Activated CD4-positive, alpha-beta memory T cell treated with anti-CD3 and anti-CD28 coated beads for 36 hours (primary cell): Measurements from ENCODE around the gene UXS1. TPM values are rescaled to one million over a fixed set of nuclear protein-coding genes. Genes with fewer than 3 reads are reported as not detected.

Source experiments
- CTCF ChIA-PET: fragments of 350-600 bp; sonication (Branson Sonifier 250); formaldehyde crosslinking; loops from one replicate; lab custom pipeline; 2021; ENCODE audit warnings: antibody characterized with exemption, inconsistent platforms; lab: Charles Lee
- POLR2A ChIA-PET: fragments of 350-600 bp; sonication (Branson Sonifier 250); formaldehyde crosslinking; loops from one replicate; lab custom pipeline; 2021; ENCODE audit warnings: antibody characterized with exemption; lab: Charles Lee
- DNase-seq: peaks from one replicate; pipeline ENCODE4 v3.0.0-alpha.2; 2020
- H3K27ac Mint-ChIP-seq: one replicate; pipeline ENCODE4 v1.8.0; 2021; ENCODE audit warnings: mixed read lengths
- H3K27me3 Mint-ChIP-seq: one replicate; pipeline ENCODE4 v1.8.0; 2021; ENCODE audit warnings: mixed read lengths
- H3K36me3 Mint-ChIP-seq: one replicate; pipeline ENCODE4 v1.8.0; 2021; ENCODE audit warnings: mixed read lengths
- H3K4me1 Mint-ChIP-seq: one replicate; pipeline ENCODE4 v1.8.0; 2021; ENCODE audit warnings: low read depth, mixed read lengths
- H3K4me3 Mint-ChIP-seq: one replicate; pipeline ENCODE4 v1.8.0; 2021; ENCODE audit warnings: mild to moderate bottlenecking, mixed read lengths
- H3K9me3 Mint-ChIP-seq: one replicate; pipeline ENCODE4 v1.8.0; 2021; ENCODE audit warnings: mixed read lengths
- intact Hi-C: fragments of 100-400 bp; cut with micrococcal nuclease; formaldehyde crosslinking; loops from one replicate; pipeline ENCODE4 v1.15.1; 2023
- total RNA-seq, 2 experiments: library from RNA; stranded (reverse); gene quantifications; one replicate each; pipeline ENCODE4 v1.2.3, GENCODE V29; 2021

The UXS1 gene
- total RNA-seq, 2 experiments from 2014 or later, result 39.2 to 41.5 TPM

- Mint-ChIP-seq H3K9me3 (no peaks in the 10 kb centered on the region), H3K36me3 (peaks cover 37% of the 10 kb centered on the region), H3K27ac (peak overlapping the region; percentile 65), H3K4me3 (no peak overlapping the region), H3K4me1 (peaks cover 36% of the 10 kb centered on the region), H3K27me3 (no peaks in the 10 kb centered on the region)
- intact Hi-C loops, result loop anchor here (5.0 kb wide), 1 partner anchor 35 kb away; no protein-coding TSS in a partner anchor
- CTCF ChIA-PET, result interaction anchor here (1.3 kb wide), 1 partner anchor 33 kb away, joined by 3 read pairs; no protein-coding TSS in a partner anchor
- POLR2A ChIA-PET, result no interaction called here
- DNase-seq, result no peak
Observed at GRCh38 chr2:106127282-106127771, 66.8 kb downstream of the UXS1 start.

GRCh38 chr2:106126705-106127281, 67.3 kb downstream of the UXS1 start:
- Mint-ChIP-seq H3K36me3 (peaks cover 37% of the 10 kb centered on the region), H3K4me1 (peaks cover 36% of the 10 kb centered on the region), H3K27ac (peak overlapping the region; percentile 65), H3K4me3 (no peak overlapping the region), H3K27me3 (no peaks in the 10 kb centered on the region), H3K9me3 (no peaks in the 10 kb centered on the region)
- DNase-seq, result no peak
- intact Hi-C loops, result loop anchor here (5.0 kb wide), 1 partner anchor 36 kb away; no protein-coding TSS in a partner anchor
- POLR2A ChIA-PET, result interaction anchor here (0.6 kb wide), 1 partner anchor 389 kb away, joined by 3 read pairs; no protein-coding TSS in a partner anchor
- CTCF ChIA-PET, result interaction anchor here (1.3 kb wide), 1 partner anchor 34 kb away, joined by 3 read pairs; no protein-coding TSS in a partner anchor

GRCh38 chr2:106126295-106126694, 67.8 kb downstream of the UXS1 start:
- Mint-ChIP-seq H3K27me3 (no peaks in the 10 kb centered on the region), H3K4me3 (no peak overlapping the region), H3K27ac (no peak overlapping the region), H3K9me3 (no peaks in the 10 kb centered on the region), H3K36me3 (peaks cover 37% of the 10 kb centered on the region), H3K4me1 (peaks cover 36% of the 10 kb centered on the region)
- no peak for DNase-seq
- ChIA-PET CTCF (no interaction called here), POLR2A (interaction anchor here (0.6 kb wide), 1 partner anchor 389 kb away, joined by 3 read pairs; no protein-coding TSS in a partner anchor)
- intact Hi-C loops, result loop anchor here (5.0 kb wide), 1 partner anchor 36 kb away; no protein-coding TSS in a partner anchor

- CTCF ChIA-PET, result interaction anchor here (1.1 kb wide), 1 partner anchor 17 kb away, joined by 3 read pairs; no protein-coding TSS in a partner anchor
- DNase-seq, result no peak
- no peaks in the 10 kb centered on the region for H3K9me3 Mint-ChIP-seq
- H3K36me3 Mint-ChIP-seq, result peaks cover 37% of the 10 kb centered on the region
- H3K27me3 Mint-ChIP-seq, result no peaks in the 10 kb centered on the region
- POLR2A ChIA-PET, result no interaction called here
- peaks cover 32% of the 10 kb centered on the region for H3K4me1 Mint-ChIP-seq
- intact Hi-C loops, result loop anchor here (5.0 kb wide), 1 partner anchor 37 kb away; no protein-coding TSS in a partner anchor
- no peak overlapping the region for H3K27ac Mint-ChIP-seq
- H3K4me3 Mint-ChIP-seq, result no peak overlapping the region
Observed at GRCh38 chr2:106124905-106125549, 69.1 kb downstream of the UXS1 start.

GRCh38 chr2:106124106-106124756, 69.9 kb downstream of the UXS1 start:
- POLR2A ChIA-PET, result no interaction called here
- no peaks in the 10 kb centered on the region for H3K27me3 Mint-ChIP-seq
- H3K27ac Mint-ChIP-seq, result peak overlapping the region; percentile 46
- H3K4me3 Mint-ChIP-seq, result no peak overlapping the region
- intact Hi-C loops, result no loop called here
- no peak for DNase-seq
- CTCF ChIA-PET, result interaction anchor here (1.1 kb wide), 1 partner anchor 16 kb away, joined by 3 read pairs; no protein-coding TSS in a partner anchor
- peaks cover 34% of the 10 kb centered on the region for H3K36me3 Mint-ChIP-seq
- no peaks in the 10 kb centered on the region for H3K9me3 Mint-ChIP-seq
- peaks cover 27% of the 10 kb centered on the region for H3K4me1 Mint-ChIP-seq

GRCh38 chr2:106122157-106122556, 71.9 kb downstream of the UXS1 start:
- DNase-seq, result no peak
- ChIA-PET CTCF (no interaction called here), POLR2A (no interaction called here)
- intact Hi-C loops, result no loop called here
- no peak overlapping the region for H3K4me3 Mint-ChIP-seq
- H3K36me3 Mint-ChIP-seq, result peaks cover 21% of the 10 kb centered on the region
- H3K9me3 Mint-ChIP-seq, result no peaks in the 10 kb centered on the region
- H3K27me3 Mint-ChIP-seq, result no peaks in the 10 kb centered on the region
- H3K27ac Mint-ChIP-seq, result no peak overlapping the region
- H3K4me1 Mint-ChIP-seq, result peaks cover 9% of the 10 kb centered on the region

GRCh38 chr2:106120432-106120831, 73.7 kb downstream of the UXS1 start:
- Mint-ChIP-seq H3K4me1 (peaks cover 6% of the 10 kb centered on the region), H3K4me3 (no peak overlapping the region), H3K27me3 (no peaks in the 10 kb centered on the region), H3K27ac (no peak overlapping the region), H3K36me3 (peaks cover 10% of the 10 kb centered on the region), H3K9me3 (no peaks in the 10 kb centered on the region)
- intact Hi-C loops, result no loop called here
- DNase-seq, result no peak
- ChIA-PET CTCF (no interaction called here), POLR2A (no interaction called here)

GRCh38 chr2:106119074-106119473, 75.0 kb downstream of the UXS1 start:
- DNase-seq, result no peak
- intact Hi-C loops, result no loop called here
- peaks cover 12% of the 10 kb centered on the region for H3K4me1 Mint-ChIP-seq
- CTCF ChIA-PET, result no interaction called here
- H3K4me3 Mint-ChIP-seq, result no peak overlapping the region
- peaks cover 4% of the 10 kb centered on the region for H3K36me3 Mint-ChIP-seq
- POLR2A ChIA-PET, result no interaction called here
- H3K27me3 Mint-ChIP-seq, result no peaks in the 10 kb centered on the region
- H3K27ac Mint-ChIP-seq, result no peak overlapping the region
- H3K9me3 Mint-ChIP-seq, result no peaks in the 10 kb centered on the region

GRCh38 chr2:106117882-106118684, 76.0 kb downstream of the UXS1 start:
- ChIA-PET CTCF (interaction anchor here (1.5 kb wide), 1 partner anchor 13 kb away, joined by 4 read pairs; no protein-coding TSS in a partner anchor), POLR2A (no interaction called here)
- no peaks in the 10 kb centered on the region for H3K36me3 Mint-ChIP-seq
- no peaks in the 10 kb centered on the region for H3K9me3 Mint-ChIP-seq
- DNase-seq, result no peak
- H3K27me3 Mint-ChIP-seq, result no peaks in the 10 kb centered on the region
- H3K4me1 Mint-ChIP-seq, result peaks cover 12% of the 10 kb centered on the region
- H3K27ac Mint-ChIP-seq, result no peak overlapping the region
- intact Hi-C loops, result no loop called here
- no peak overlapping the region for H3K4me3 Mint-ChIP-seq

- peaks cover 3% of the 10 kb centered on the region for H3K36me3 Mint-ChIP-seq
- no peaks in the 10 kb centered on the region for H3K27me3 Mint-ChIP-seq
- intact Hi-C loops, result no loop called here
- no peaks in the 10 kb centered on the region for H3K9me3 Mint-ChIP-seq
- H3K4me3 Mint-ChIP-seq, result no peak overlapping the region
- no peak for DNase-seq
- POLR2A ChIA-PET, result no interaction called here
- H3K4me1 Mint-ChIP-seq, result peaks cover 12% of the 10 kb centered on the region
- H3K27ac Mint-ChIP-seq, result no peak overlapping the region
- CTCF ChIA-PET, result interaction anchor here (1.5 kb wide), 1 partner anchor 12 kb away, joined by 4 read pairs; no protein-coding TSS in a partner anchor
Observed at GRCh38 chr2:106117347-106117746, 76.8 kb downstream of the UXS1 start.

- no peak overlapping the region for H3K27ac Mint-ChIP-seq
- peaks cover 12% of the 10 kb centered on the region for H3K4me1 Mint-ChIP-seq
- H3K9me3 Mint-ChIP-seq, result no peaks in the 10 kb centered on the region
- CTCF ChIA-PET, result interaction anchor here (1.5 to 2.5 kb wide), 2 partner anchors 11 kb away, joined by 4 to 12 read pairs; no protein-coding TSS in a partner anchor
- POLR2A ChIA-PET, result no interaction called here
- no peaks in the 10 kb centered on the region for H3K27me3 Mint-ChIP-seq
- no peak for DNase-seq
- H3K4me3 Mint-ChIP-seq, result no peak overlapping the region
- peaks cover 8% of the 10 kb centered on the region for H3K36me3 Mint-ChIP-seq
- intact Hi-C loops, result no loop called here
Observed at GRCh38 chr2:106116248-106116647, 77.9 kb downstream of the UXS1 start.
